Activated T-cell treated with anti-CD3 and anti-CD28 coated beads, Interleukin-2, amount 50 U/mL, for 72 hours (primary cell): ENCODE measurements around the gene ZNF324B. TPM values are rescaled to one million over a fixed set of nuclear protein-coding genes. Genes with fewer than 3 reads are reported as not detected.
"Not testable (repeated sequence)": the region's sequence is repeated elsewhere in the genome, so short reads cannot be mapped to it uniquely, and the experiment has no call there.

Experiments
- ATAC-seq, 2 donors: fragments of 150-1000 bp; cut with Tn5 transposase; replicated peaks in 1 of 2; 2 replicates each; pipeline ENCODE4 v1.10.0; 2021; ENCODE audit warnings: moderate library complexity in 2 of 2, mild to moderate bottlenecking in 1 of 2
- DNase-seq, 2 donors: peaks; one replicate each; pipeline ENCODE4 v3.0.0; 2021 to 2022; ENCODE audit warnings: mixed read lengths in 1 of 2
- H3K27ac Mint-ChIP-seq: one replicate; pipeline ENCODE4 v1.8.0; 2022; ENCODE audit warnings: mild to moderate bottlenecking, moderate library complexity, mixed read lengths
- H3K27me3 Mint-ChIP-seq: one replicate; pipeline ENCODE4 v1.8.0; 2022; ENCODE audit warnings: low read depth, mixed read lengths
- H3K36me3 Mint-ChIP-seq, 2 donors: one replicate each; pipeline ENCODE4 v1.8.0; 2022; ENCODE audit warnings: mixed read lengths in 2 of 2, mild to moderate bottlenecking in 1 of 2; ENCODE audit not compliant: insufficient read depth in 2 of 2
- H3K4me1 Mint-ChIP-seq: one replicate; pipeline ENCODE4 v1.8.0; 2022; ENCODE audit warnings: low read depth, mixed read lengths
- H3K4me3 Mint-ChIP-seq, 2 donors: one replicate each; pipeline ENCODE4 v1.8.0; 2022; ENCODE audit warnings: mild to moderate bottlenecking in 2 of 2, mixed read lengths in 2 of 2, moderate library complexity in 2 of 2
- H3K9me3 Mint-ChIP-seq, 2 donors: one replicate each; pipeline ENCODE4 v1.8.0; 2022; ENCODE audit warnings: mixed read lengths in 2 of 2
- total RNA-seq, 2 donors: library from RNA; stranded (reverse); gene quantifications; one replicate each; pipeline ENCODE4 v1.2.3, GENCODE V29; 2022

The ZNF324B gene
- total RNA-seq, 2 donors from 2014 or later, result 7.7 TPM

- H3K4me3 Mint-ChIP-seq, result no peak overlapping the region
- ATAC-seq (no peak), DNase-seq (no peak)
- peaks cover 33% of the 10 kb centered on the region for H3K4me1 Mint-ChIP-seq
- H3K9me3 Mint-ChIP-seq, result no peaks in the 10 kb centered on the region
- H3K27me3 Mint-ChIP-seq, result no peaks in the 10 kb centered on the region
- no peak overlapping the region for H3K27ac Mint-ChIP-seq
- H3K36me3 Mint-ChIP-seq, result peaks cover 3% of the 10 kb centered on the region in 2 donors
Measured at GRCh38 chr19:58477871-58478270, 26.4 kb downstream of the ZNF324B start.

GRCh38 chr19:58479303-58479702 lies 27.9 kb downstream of the ZNF324B start:
- H3K4me3 Mint-ChIP-seq, result no peak overlapping the region
- peaks cover 3 to 4% of the 10 kb centered on the region in 2 donors for H3K36me3 Mint-ChIP-seq
- H3K4me1 Mint-ChIP-seq, result peaks cover 29% of the 10 kb centered on the region
- ATAC-seq, result no peak
- DNase-seq, result no peak
- H3K9me3 Mint-ChIP-seq, result no peaks in the 10 kb centered on the region
- no peaks in the 10 kb centered on the region for H3K27me3 Mint-ChIP-seq
- no peak overlapping the region for H3K27ac Mint-ChIP-seq

GRCh38 chr19:58479736-58480480 lies 28.5 kb downstream of the ZNF324B start:
- H3K27me3 Mint-ChIP-seq, result no peaks in the 10 kb centered on the region
- ATAC-seq, result no peak
- H3K4me1 Mint-ChIP-seq, result peaks cover 23% of the 10 kb centered on the region
- H3K27ac Mint-ChIP-seq, result no peak overlapping the region
- H3K9me3 Mint-ChIP-seq, result no peaks in the 10 kb centered on the region
- H3K36me3 Mint-ChIP-seq, result peaks cover 3 to 4% of the 10 kb centered on the region in 2 donors
- no peak overlapping the region for H3K4me3 Mint-ChIP-seq
- DNase-seq, result no peak

- Mint-ChIP-seq H3K27ac (no peak overlapping the region), H3K4me1 (peaks cover 18% of the 10 kb centered on the region), H3K9me3 (no peaks in the 10 kb centered on the region), H3K36me3 (peaks cover 3 to 4% of the 10 kb centered on the region in 2 donors), H3K4me3 (no peak overlapping the region), H3K27me3 (no peaks in the 10 kb centered on the region)
- ATAC-seq (no peak), DNase-seq (no peak)
Measured at GRCh38 chr19:58480481-58480830, 29.0 kb downstream of the ZNF324B start.

- no peaks in the 10 kb centered on the region for H3K9me3 Mint-ChIP-seq
- DNase-seq (no peak), ATAC-seq (no peak)
- H3K27ac Mint-ChIP-seq, result peak overlapping the region; percentile 28
- peaks cover 15% of the 10 kb centered on the region for H3K4me1 Mint-ChIP-seq
- H3K27me3 Mint-ChIP-seq, result no peaks in the 10 kb centered on the region
- H3K4me3 Mint-ChIP-seq, result no peak overlapping the region
- H3K36me3 Mint-ChIP-seq, result peaks cover 3 to 4% of the 10 kb centered on the region in 2 donors
Measured at GRCh38 chr19:58480831-58481230, 29.4 kb downstream of the ZNF324B start.

GRCh38 chr19:58482372-58482771 lies 30.9 kb downstream of the ZNF324B start:
- Mint-ChIP-seq H3K4me1 (peaks cover 4% of the 10 kb centered on the region), H3K9me3 (no peaks in the 10 kb centered on the region), H3K27me3 (no peaks in the 10 kb centered on the region), H3K27ac (no peak overlapping the region), H3K4me3 (no peak overlapping the region), H3K36me3 (peaks cover 0 to 1% of the 10 kb centered on the region in 2 donors)
- no peak for DNase-seq
- no peak for ATAC-seq

- H3K4me1 Mint-ChIP-seq, result peaks cover 6% of the 10 kb centered on the region
- no peak for DNase-seq
- no peak overlapping the region for H3K4me3 Mint-ChIP-seq
- no peaks in the 10 kb centered on the region for H3K9me3 Mint-ChIP-seq
- H3K36me3 Mint-ChIP-seq, result peaks cover 0 to 1% of the 10 kb centered on the region in 2 donors
- no peaks in the 10 kb centered on the region for H3K27me3 Mint-ChIP-seq
- no peak overlapping the region for H3K27ac Mint-ChIP-seq
- ATAC-seq, result no peak
Measured at GRCh38 chr19:58483776-58484175, 32.4 kb downstream of the ZNF324B start.

- not testable (repeated sequence) for H3K36me3 Mint-ChIP-seq, H3K27ac Mint-ChIP-seq, ATAC-seq, H3K4me3 Mint-ChIP-seq, H3K27me3 Mint-ChIP-seq, H3K9me3 Mint-ChIP-seq, DNase-seq
- H3K4me1 Mint-ChIP-seq, result peaks cover 11% of the 10 kb centered on the region
Measured at GRCh38 chr19:58484349-58484748, 32.9 kb downstream of the ZNF324B start.

GRCh38 chr19:58491393-58491792 lies 40.0 kb downstream of the ZNF324B start:
- DNase-seq (no peak), ATAC-seq (no peak)
- peaks cover 23% of the 10 kb centered on the region for H3K4me1 Mint-ChIP-seq
- no peak overlapping the region for H3K27ac Mint-ChIP-seq
- H3K4me3 Mint-ChIP-seq, result no peak overlapping the region
- no peaks in the 10 kb centered on the region for H3K36me3 Mint-ChIP-seq
- no peaks in the 10 kb centered on the region for H3K27me3 Mint-ChIP-seq
- no peaks in the 10 kb centered on the region for H3K9me3 Mint-ChIP-seq

- ATAC-seq (no peak), DNase-seq (no peak)
- no peaks in the 10 kb centered on the region for H3K27me3 Mint-ChIP-seq
- no peak overlapping the region for H3K27ac Mint-ChIP-seq
- H3K4me1 Mint-ChIP-seq, result peaks cover 26% of the 10 kb centered on the region
- no peaks in the 10 kb centered on the region for H3K9me3 Mint-ChIP-seq
- no peak overlapping the region for H3K4me3 Mint-ChIP-seq
- no peaks in the 10 kb centered on the region for H3K36me3 Mint-ChIP-seq
Measured at GRCh38 chr19:58492265-58492664, 40.8 kb downstream of the ZNF324B start.

- H3K9me3 Mint-ChIP-seq, result peaks cover 0 to 10% of the 10 kb centered on the region in 2 donors
- DNase-seq (no peak), ATAC-seq (no peak)
- peaks cover 3 to 7% of the 10 kb centered on the region in 2 donors for H3K36me3 Mint-ChIP-seq
- H3K27me3 Mint-ChIP-seq, result no peaks in the 10 kb centered on the region
- H3K27ac Mint-ChIP-seq, result no peak overlapping the region
- H3K4me3 Mint-ChIP-seq, result peak overlapping the region; percentile 79 to 100
- H3K4me1 Mint-ChIP-seq, result peaks cover 27% of the 10 kb centered on the region
Measured at GRCh38 chr19:58497634-58498170, 46.3 kb downstream of the ZNF324B start.

GRCh38 chr19:58498316-58499020 lies 47.0 kb downstream of the ZNF324B start:
- peaks cover 3 to 7% of the 10 kb centered on the region in 2 donors for H3K36me3 Mint-ChIP-seq
- no peak overlapping the region for H3K27ac Mint-ChIP-seq
- DNase-seq (no peak), ATAC-seq (no peak)
- H3K4me1 Mint-ChIP-seq, result peaks cover 27% of the 10 kb centered on the region
- H3K9me3 Mint-ChIP-seq, result peaks cover 2 to 10% of the 10 kb centered on the region in 2 donors
- no peaks in the 10 kb centered on the region for H3K27me3 Mint-ChIP-seq
- peak overlapping the region; percentile 79 to 100 for H3K4me3 Mint-ChIP-seq
